HG03139 (cell line): ENCODE measurements around the gene ATF5.
"Not testable (repeated sequence)": the region's sequence is repeated elsewhere in the genome, so short reads cannot be mapped to it uniquely, and the experiment has no call there.

Source experiments
- ATAC-seq: cut with Tn5 transposase; IDR thresholded peaks from one replicate; pipeline ENCODE4 v1.9.1; 2021; ENCODE audit not compliant: unreplicated experiment

Gene ATF5

DNA sequence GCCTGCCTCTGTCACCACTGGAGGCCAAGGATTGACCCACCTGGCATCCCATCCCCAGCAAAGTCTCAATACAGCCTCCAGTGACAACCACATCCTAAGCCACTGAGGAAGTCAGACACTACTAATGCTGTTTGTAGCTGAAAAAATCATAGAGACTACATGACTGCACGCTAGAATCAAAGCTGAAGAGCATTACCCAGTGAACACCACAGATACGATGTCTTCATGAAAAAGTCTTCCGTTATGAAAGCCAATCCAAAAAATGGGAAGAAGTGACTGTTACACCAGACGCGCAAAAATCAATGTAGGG, 11.4 kb downstream of the ATF5 start:
- ATAC-seq = no peak

- ATAC-seq = not testable (repeated sequence)
Measured at GRCh38 chr19:49944567-49944966, 15.6 kb downstream of the ATF5 start.

DNA sequence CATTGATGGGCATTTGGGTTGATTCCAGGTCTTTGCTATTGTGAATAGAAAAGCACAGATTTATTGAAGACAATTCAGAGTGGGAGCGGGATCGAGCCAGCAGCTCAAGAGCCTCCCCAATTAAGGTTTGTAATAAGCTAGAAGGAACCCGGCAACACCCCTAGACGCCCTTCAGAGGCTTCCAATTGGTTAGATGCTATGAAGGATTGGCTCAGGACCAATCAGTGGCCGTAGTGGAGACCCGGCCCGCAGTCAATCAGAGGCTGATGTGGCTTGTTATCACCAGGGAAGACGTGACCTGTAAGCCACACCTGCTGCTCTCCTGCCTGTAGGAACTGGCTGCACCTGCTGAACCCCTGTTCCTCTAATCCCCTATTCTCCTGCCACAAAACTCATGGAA, 17.4 kb downstream of the ATF5 start:
- no peak for ATAC-seq

DNA sequence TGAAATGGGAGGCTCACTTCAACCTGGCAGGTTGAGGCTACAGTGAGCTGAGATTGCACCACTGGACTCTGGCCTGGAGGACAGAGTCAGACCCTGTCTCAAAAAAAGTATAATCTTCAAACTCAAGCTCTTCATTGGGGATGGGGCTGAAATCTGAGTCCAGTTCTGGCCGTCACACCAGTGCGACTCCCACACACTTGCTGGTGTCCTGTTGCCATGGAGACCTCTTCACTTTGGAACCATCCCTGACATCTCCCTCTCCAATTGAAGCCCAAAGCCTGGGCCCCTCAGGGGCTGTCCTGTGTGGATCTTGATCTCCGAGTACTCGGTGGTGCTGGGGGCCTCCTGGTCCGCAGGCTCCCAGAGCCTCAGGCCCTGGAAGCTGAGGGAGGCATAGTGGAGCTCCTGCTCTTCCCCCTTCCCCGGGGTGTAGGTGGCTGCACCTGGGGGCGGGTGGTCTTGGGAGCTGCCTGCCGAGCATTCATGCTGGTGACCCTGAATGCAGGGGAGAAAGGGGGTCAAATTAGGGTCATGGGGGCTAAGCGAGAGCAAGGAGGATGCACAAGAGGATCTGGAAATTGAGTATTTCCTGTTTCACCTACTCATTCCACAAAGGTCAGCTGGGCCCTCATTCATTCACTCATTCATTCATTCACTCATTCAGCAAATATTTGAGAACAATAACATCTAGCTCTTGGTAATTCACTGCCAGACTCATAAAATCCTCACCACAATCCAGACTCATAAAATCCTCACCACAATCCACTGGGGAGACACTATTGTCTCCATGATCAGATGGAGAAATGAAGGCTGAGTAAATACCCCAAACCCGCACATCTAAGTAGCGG, 21.0 kb downstream of the ATF5 start:
- no peak for ATAC-seq

DNA sequence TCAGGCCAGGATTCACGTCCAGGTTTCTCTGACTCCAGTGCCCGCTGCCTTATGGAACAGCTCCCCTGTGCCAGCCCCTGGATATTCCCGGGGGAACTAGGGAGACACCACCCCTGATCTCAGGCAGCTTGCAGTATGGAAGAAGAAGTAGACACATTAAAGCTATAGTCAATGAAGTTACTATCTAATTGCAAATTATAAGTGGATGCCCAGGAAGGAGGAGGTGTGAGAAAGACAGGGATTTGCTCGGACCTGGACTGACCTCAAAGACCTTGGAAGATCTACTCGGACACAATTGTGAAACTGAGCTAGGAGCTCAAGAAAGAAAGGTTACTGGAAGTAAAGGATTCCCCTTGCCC, 21.6 kb downstream of the ATF5 start:
- ATAC-seq = no peak

- no peak for ATAC-seq
Measured at GRCh38 chr19:49950956-49951526, 22.0 kb downstream of the ATF5 start.

DNA sequence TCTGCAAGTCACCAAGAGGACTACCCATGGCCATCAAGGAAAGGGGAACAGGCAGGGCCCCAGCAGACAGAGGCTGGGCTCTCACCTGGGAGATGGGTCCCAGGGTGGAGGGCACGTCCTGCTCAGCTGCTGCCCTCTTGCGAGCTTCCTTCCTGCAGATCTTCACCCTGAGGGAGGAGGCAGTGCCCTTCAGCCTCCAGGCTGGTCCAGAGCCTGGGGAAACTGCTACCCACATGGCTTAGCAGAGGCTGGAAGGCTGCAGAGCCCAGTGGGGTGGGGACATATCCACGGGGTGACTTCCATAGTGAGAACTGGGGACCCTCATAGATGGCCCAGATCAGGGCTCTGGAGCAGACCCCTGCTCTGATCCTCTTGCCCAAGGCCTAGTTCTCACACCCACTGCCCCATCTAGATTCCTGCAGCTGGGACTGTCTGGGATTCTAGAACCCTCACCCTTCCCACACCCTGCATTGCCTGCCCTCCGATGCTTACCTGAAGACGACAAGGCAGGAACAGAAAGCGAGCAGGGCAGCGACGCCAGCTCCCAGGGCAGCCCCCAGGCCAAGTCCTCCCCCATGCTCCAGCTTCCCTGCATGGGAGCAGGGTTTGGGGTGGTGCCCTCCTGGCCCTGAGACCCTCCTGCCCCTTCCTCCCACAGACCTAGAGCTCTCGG, 22.9 kb downstream of the ATF5 start:
- no peak for ATAC-seq

- ATAC-seq = no peak
Measured at GRCh38 chr19:49952479-49952836, 23.5 kb downstream of the ATF5 start.

DNA sequence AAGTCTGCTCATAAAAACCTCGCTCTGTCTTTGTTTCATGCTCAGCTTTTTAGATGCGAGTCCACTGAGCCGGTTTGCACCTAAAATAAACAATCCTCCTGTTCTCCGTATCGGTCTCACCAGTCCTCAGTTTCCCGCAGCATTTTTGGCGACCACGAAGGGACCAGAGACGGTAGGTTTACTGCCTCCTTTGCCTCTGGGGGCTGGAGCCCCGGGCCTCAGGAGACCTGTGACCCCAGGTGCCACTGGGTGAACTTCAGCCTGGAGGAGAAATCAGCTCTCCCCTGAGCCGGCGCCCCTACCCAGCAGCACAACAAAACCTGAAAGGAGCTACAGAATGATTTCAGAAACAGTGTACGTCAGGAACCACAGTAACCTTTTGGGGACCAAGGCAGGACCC, 23.9 kb downstream of the ATF5 start:
- ATAC-seq = no peak

- ATAC-seq = no peak
Measured at GRCh38 chr19:49953416-49953815, 24.4 kb downstream of the ATF5 start.

DNA sequence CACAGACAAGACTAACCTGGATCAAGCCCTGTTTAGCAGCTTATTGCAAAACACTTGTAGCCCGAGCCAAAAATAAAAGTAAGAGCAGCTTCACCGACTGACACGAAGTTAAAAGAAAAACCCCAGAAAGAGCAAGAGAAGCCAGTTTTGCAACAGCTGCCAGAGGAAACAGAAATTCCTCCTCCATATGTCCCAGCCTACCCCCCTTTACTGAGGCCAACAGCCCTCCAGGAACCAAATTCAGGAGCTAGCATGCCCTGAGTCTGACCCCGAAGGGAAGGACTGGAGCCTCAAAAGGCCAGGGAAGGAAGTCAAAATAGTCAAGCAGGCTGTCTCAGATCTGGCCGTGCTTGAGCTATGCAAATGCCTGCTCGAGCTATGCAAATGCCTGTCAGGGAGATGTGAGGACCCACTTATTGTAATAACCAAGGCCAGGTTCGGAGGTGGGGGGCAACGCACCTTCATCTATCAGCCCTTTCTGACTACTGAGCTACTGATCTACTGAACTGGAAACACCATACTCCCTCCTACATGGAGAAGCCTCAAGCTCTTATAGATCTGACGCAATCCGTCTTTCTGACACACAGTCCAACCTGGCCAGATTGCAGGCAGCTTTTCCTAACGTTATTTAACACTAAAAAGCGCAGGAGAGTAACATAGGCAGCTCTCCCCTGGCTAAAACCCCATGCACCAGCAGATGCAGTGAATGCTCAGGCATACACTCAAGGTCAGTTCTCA, 25.3 kb downstream of the ATF5 start:
- no peak for ATAC-seq

- ATAC-seq = no peak
Measured at GRCh38 chr19:49954933-49955332, 25.9 kb downstream of the ATF5 start.

DNA sequence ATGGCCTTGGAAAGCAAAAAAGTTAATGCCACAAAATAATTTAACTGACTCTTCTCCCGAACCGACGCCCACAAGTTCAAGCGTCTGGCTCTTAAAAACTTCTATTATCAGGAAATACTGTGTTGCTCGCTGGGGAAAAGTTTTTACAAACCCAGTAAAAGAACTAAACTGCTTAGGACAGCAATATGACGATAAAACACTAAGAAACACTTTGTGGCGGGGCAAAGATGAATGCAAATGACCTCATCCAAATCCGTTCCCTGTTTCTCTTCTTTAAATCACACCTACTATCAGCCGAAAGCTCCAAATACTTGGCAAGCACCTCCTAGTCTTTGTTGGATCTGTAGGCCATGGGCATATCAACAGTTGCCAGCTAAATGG, 27.1 kb downstream of the ATF5 start:
- no peak for ATAC-seq

DNA sequence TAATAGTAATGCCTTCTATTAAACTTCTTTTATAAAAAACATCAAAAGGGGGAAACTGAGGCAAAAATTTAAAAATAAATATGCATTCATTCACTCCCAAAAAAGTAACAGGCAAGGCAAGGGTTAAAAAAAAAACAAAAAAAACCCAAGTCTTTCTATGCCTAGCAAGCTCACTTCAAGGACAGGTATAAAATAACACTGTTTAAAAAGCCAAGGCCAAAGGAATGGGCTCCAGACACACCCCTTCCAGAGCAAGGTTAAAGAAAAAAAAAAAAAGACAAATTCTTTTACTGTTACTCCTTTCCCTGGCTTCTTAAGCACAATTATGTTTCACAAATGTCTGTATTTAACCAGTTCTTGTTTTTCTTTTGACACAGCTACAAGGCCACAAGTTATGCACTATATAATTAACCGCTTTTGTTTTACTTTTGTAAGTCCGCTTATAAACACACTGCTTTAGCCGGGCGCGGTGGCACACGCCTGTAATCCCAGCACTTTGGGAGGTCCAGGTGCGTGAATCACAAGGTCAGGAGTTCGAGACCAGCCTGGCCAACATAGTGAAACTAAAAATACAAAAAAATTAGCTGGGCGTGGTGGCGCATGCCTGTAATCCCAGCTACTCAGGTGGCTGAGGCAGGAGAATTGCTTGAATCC, 28.4 kb downstream of the ATF5 start:
- no peak for ATAC-seq

- ATAC-seq = not testable (repeated sequence)
Measured at GRCh38 chr19:49958144-49958543, 29.1 kb downstream of the ATF5 start.

GRCh38 chr19:49958596-49958995, 29.6 kb downstream of the ATF5 start:
- ATAC-seq = not testable (repeated sequence)

GRCh38 chr19:49959892-49960291, 30.9 kb downstream of the ATF5 start:
- ATAC-seq = not testable (repeated sequence)

GRCh38 chr19:49960980-49961379, 32.0 kb downstream of the ATF5 start, which contains the start of gene SIGLEC11:
TSS of gene SIGLEC11 (minus strand) at chr19:49961172. CDS start at chr19:49961081, 91 bp downstream.
- ATAC-seq = not testable (repeated sequence)

DNA sequence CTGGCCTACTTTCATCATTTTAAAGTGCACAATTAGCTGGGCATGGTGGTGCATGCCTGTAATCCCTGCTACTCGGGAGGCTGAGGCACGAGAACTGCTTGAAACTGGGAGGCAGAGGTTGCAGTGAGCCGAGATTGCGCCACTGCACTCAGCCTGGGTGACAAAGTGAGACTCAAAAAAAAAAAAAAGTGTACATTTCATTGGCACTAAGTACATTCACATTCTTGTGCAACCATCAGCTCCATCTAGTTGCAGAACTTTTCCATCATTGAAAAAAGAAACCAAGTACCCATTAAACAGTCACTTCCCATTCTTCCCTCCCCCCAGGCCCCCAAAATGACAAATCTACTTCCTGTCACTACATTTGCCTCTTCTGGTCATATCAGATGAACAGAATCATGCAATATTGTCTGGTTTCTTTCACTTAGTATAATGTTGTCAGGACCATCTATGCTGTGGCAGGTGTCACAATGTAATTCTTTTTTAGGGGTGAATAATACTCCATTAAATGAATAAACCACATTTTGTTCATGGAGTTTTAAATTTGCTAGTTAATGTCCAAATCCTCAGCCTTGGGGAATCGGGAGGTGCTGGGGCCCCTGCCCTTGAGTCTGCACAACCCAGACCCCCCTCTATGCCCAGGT, 39.4 kb downstream of the ATF5 start:
- no peak for ATAC-seq

DNA sequence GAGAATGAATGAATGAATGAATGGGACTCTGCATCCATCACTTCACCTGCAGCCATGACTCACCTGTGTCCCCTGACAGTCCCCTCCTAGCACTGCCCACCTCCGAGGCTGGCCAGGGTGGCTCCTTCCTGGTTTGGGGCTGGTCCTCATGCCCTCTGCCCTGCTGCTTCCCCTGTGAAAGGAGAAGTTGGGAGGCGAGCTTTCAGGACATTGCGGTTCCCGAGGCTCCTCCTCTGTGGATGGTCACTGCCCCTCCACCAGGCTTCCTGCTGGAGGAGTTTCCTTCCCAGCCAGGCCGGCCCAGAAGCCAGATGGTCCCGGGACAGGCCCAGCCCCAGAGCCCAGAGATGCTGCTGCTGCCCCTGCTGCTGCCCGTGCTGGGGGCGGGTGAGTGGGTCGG, 40.4 kb downstream of the ATF5 start:
- ATAC-seq = not testable (repeated sequence)

- no peak for ATAC-seq
Measured at GRCh38 chr19:49971991-49972411, 43.0 kb downstream of the ATF5 start.
